Brain microvascular endothelial cell (primary cell): ENCODE measurements around the gene LDLRAD3.
A peak's percentile ranks its signal among the peaks of the same experiment; 100 is the strongest.

ENCODE experiments used
- DNase-seq: peaks from one replicate; pipeline ENCODE4 v3.0.0-alpha.2; 2020
- H3K27ac ChIP-seq: fragments of 250-450 bp; sonication (Bioruptor Pico); 2 replicates; pipeline ENCODE4 v1.5.1; 2020; ENCODE audit warnings: mild to moderate bottlenecking, moderate library complexity
- H3K27me3 ChIP-seq: fragments of 250-450 bp; sonication (Bioruptor Pico); replicated peaks from 2 replicates; pipeline ENCODE4 v1.5.1; 2020; ENCODE audit warnings: mild to moderate bottlenecking
- H3K36me3 ChIP-seq: fragments of 250-450 bp; sonication (Bioruptor Pico); replicated peaks from 2 replicates; pipeline ENCODE4 v1.5.1; 2020; ENCODE audit warnings: mild to moderate bottlenecking
- H3K4me3 ChIP-seq: 2 replicates; pipeline ENCODE4 v1.5.1; 2011; ENCODE audit warnings: low read depth, mild to moderate bottlenecking, control low read depth, low read length, moderate library complexity
- CTCF ChIP-seq: IDR thresholded peaks from 2 replicates; pipeline ENCODE4 v1.5.1; 2011; ENCODE audit warnings: low read depth, mild to moderate bottlenecking, moderate library complexity, low read length, control low read depth, inconsistent platforms; ENCODE audit errors: missing control alignments
- in situ Hi-C: cut with HindIII; loops from 2 replicates; pipeline ENCODE4 v1.10.0; 2017; ENCODE audit warnings: low sequenced_read_pairs, low pct_ligation_motif_present

LDLRAD3 gene, protein sequence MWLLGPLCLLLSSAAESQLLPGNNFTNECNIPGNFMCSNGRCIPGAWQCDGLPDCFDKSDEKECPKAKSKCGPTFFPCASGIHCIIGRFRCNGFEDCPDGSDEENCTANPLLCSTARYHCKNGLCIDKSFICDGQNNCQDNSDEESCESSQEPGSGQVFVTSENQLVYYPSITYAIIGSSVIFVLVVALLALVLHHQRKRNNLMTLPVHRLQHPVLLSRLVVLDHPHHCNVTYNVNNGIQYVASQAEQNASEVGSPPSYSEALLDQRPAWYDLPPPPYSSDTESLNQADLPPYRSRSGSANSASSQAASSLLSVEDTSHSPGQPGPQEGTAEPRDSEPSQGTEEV

GRCh38 chr11:35943713-35944502 lies at the start of gene LDLRAD3:
Gene LDLRAD3, plus strand, starts transcription at chr11:35944062. Its CDS starts 37 bp downstream, at chr11:35944099.
- peak; percentile 86 for DNase-seq
- in situ Hi-C loops = no loop called here
- no peaks in the 10 kb centered on the region for H3K36me3 ChIP-seq
- peak within 1 kb of the TSS; percentile 45 for H3K27ac ChIP-seq
- peak within 1 kb of the TSS; percentile 76 for H3K4me3 ChIP-seq
- no peaks in the 10 kb centered on the region for H3K27me3 ChIP-seq
- no peak for TF ChIP-seq CTCF

DNA sequence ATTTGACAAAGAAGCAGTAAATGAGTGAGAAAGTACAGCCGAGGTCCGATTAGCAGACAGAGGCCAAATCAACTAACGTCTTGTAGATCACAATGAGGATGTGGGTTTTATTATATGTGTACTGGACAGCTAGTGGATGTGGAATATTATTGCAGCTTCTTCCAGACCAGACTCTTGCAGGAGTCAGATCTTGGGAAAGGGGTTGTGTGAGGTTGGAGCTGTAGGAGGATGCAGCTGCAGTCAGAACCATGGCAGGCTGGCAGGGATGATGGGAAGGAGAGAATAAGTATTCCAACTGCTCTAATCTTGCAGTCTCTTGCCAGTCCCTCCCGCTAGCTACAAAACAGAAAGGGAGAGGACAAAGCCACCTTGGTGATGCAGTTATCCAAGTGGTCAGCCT lies 46.8 kb upstream of the LDLRAD3 start:
- no peak for TF ChIP-seq CTCF
- Histone ChIP-seq H3K27me3 (no peaks in the 10 kb centered on the region), H3K4me3 (no peak overlapping the region), H3K27ac (no peak overlapping the region), H3K36me3 (no peaks in the 10 kb centered on the region)
- no peak for DNase-seq
- in situ Hi-C loops = no loop called here

DNA sequence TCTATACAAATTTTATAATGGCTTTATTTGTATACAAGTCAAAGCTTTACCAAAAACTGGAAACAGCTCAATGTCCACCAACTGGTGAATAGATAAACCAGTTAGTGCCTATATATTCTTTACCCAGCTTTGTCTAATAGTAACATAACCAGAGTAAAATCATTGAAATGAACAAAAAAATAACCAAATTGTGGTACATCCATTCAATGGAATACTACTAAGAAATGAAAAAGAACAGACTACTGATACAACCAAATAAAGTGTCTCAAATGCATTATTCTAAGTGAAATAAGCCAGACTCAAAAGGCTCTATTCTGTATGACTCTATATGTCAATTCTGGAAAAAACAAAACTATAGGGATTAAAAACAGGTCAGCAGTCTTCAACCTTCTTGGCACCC lies 40.9 kb upstream of the LDLRAD3 start:
- no peak for TF ChIP-seq CTCF
- in situ Hi-C loops = no loop called here
- Histone ChIP-seq H3K4me3 (no peak overlapping the region), H3K27ac (no peak overlapping the region), H3K36me3 (no peaks in the 10 kb centered on the region), H3K27me3 (no peaks in the 10 kb centered on the region)
- no peak for DNase-seq

GRCh38 chr11:35905646-35906276 lies 38.1 kb upstream of the LDLRAD3 start:
- Histone ChIP-seq H3K27ac (no peak overlapping the region), H3K27me3 (no peaks in the 10 kb centered on the region), H3K4me3 (no peak overlapping the region), H3K36me3 (no peaks in the 10 kb centered on the region)
- TF ChIP-seq CTCF = no peak
- no peak for DNase-seq
- in situ Hi-C loops = no loop called here

- no peak for TF ChIP-seq CTCF
- in situ Hi-C loops = no loop called here
- Histone ChIP-seq H3K27ac (no peak overlapping the region), H3K36me3 (no peaks in the 10 kb centered on the region), H3K27me3 (no peaks in the 10 kb centered on the region), H3K4me3 (no peak overlapping the region)
- DNase-seq = no peak
Observed at GRCh38 chr11:35906277-35906661, 37.6 kb upstream of the LDLRAD3 start.
